Measurements from ENCODE around the gene MAP4K2.

Gene MAP4K2

GRCh38 chr11:64836448-64837072 lies 33.5 kb upstream of the MAP4K2 start:
- TF ChIP-seq CTCF (IDR thresholded peaks at IDR 0.05; ENCODE audit: low read depth, low read length, missing control alignments) = no peak
- DNase-seq (ENCODE audit: extremely low read depth, low read depth) = no peak
- H3K4me3 ChIP-seq (replicated peaks; ENCODE audit: low read depth, low read length) = no peak overlapping the region

GRCh38 chr11:64835616-64836447 lies 32.8 kb upstream of the MAP4K2 start:
- H3K4me3 ChIP-seq (replicated peaks; ENCODE audit: low read depth, low read length) = no peak overlapping the region
- no peak for TF ChIP-seq CTCF (IDR thresholded peaks at IDR 0.05; ENCODE audit: low read depth, low read length, missing control alignments)
- no peak for DNase-seq (ENCODE audit: extremely low read depth, low read depth)

GRCh38 chr11:64834723-64835615 lies 32.0 kb upstream of the MAP4K2 start:
- DNase-seq (ENCODE audit: extremely low read depth, low read depth) = no peak

GRCh38 chr11:64834031-64834722 lies 31.2 kb upstream of the MAP4K2 start:
- H3K4me3 ChIP-seq (replicated peaks; ENCODE audit: low read depth, low read length) = no peak overlapping the region
- no peak for DNase-seq (ENCODE audit: extremely low read depth, low read depth)
- no peak for TF ChIP-seq CTCF (IDR thresholded peaks at IDR 0.05; ENCODE audit: low read depth, low read length, missing control alignments)

More at GRCh38 chr11:64834723-64835615, 32.0 kb upstream of the MAP4K2 start:
- no peak for TF ChIP-seq CTCF (IDR thresholded peaks at IDR 0.05; ENCODE audit: low read depth, low read length, missing control alignments)
- no peak overlapping the region for H3K4me3 ChIP-seq (replicated peaks; ENCODE audit: low read depth, low read length)

GRCh38 chr11:64833509-64833908 lies 30.5 kb upstream of the MAP4K2 start:
- no peak overlapping the region for H3K4me3 ChIP-seq (replicated peaks; ENCODE audit: low read depth, low read length)
- TF ChIP-seq CTCF (IDR thresholded peaks at IDR 0.05; ENCODE audit: low read depth, low read length, missing control alignments) = no peak
- no peak for DNase-seq (ENCODE audit: extremely low read depth, low read depth)

GRCh38 chr11:64833198-64833502 lies 30.1 kb upstream of the MAP4K2 start:
- TF ChIP-seq CTCF (IDR thresholded peaks at IDR 0.05; ENCODE audit: low read depth, low read length, missing control alignments) = no peak
- no peak for DNase-seq (ENCODE audit: extremely low read depth, low read depth)
- H3K4me3 ChIP-seq (replicated peaks; ENCODE audit: low read depth, low read length) = no peak overlapping the region
